GM18873 (cell line): ENCODE measurements around the gene GALK1.
"Not testable (repeated sequence)": the region's sequence is repeated elsewhere in the genome, so short reads cannot be mapped to it uniquely, and the experiment has no call there.

Source experiments
- ATAC-seq: cut with Tn5 transposase; IDR thresholded peaks from one replicate; pipeline ENCODE4 v1.9.1; 2021; ENCODE audit warnings: mild to moderate bottlenecking, moderate library complexity, moderate number of reproducible peaks; ENCODE audit not compliant: unreplicated experiment, low FRiP score

The GALK1 gene

GRCh38 chr17:75764711-75765421, at the start of gene GALK1:
GALK1 (minus strand) TSS chr17:75765192; CDS start chr17:75765136, 56 bp downstream.
- no peak for ATAC-seq

GRCh38 chr17:75814021-75814395, 49.0 kb upstream of the GALK1 start:
- ATAC-seq, result no peak

- ATAC-seq, result no peak
Measured at GRCh38 chr17:75813081-75814020, 48.4 kb upstream of the GALK1 start.

GRCh38 chr17:75812096-75813013, 47.4 kb upstream of the GALK1 start:
- no peak for ATAC-seq

- no peak for ATAC-seq
Measured at GRCh38 chr17:75811174-75811573, 46.2 kb upstream of the GALK1 start.

- not testable (repeated sequence) for ATAC-seq
Measured at GRCh38 chr17:75810756-75811155, 45.8 kb upstream of the GALK1 start.

GRCh38 chr17:75810216-75810615, 45.2 kb upstream of the GALK1 start:
- no peak for ATAC-seq

GRCh38 chr17:75809631-75810111, 44.7 kb upstream of the GALK1 start:
- no peak for ATAC-seq

GRCh38 chr17:75808905-75809621, 44.1 kb upstream of the GALK1 start:
- ATAC-seq, result no peak

- ATAC-seq, result no peak
Measured at GRCh38 chr17:75808549-75808904, 43.5 kb upstream of the GALK1 start.

- ATAC-seq, result no peak
Measured at GRCh38 chr17:75807861-75808260, 42.9 kb upstream of the GALK1 start.

- no peak for ATAC-seq
Measured at GRCh38 chr17:75806822-75807500, 42.0 kb upstream of the GALK1 start.

GRCh38 chr17:75803883-75804282, 38.9 kb upstream of the GALK1 start:
- no peak for ATAC-seq

- no peak for ATAC-seq
Measured at GRCh38 chr17:75799402-75799801, 34.4 kb upstream of the GALK1 start.

GRCh38 chr17:75795820-75796607, 31.0 kb upstream of the GALK1 start:
- no peak for ATAC-seq

GRCh38 chr17:75793460-75793859, 28.5 kb upstream of the GALK1 start:
- ATAC-seq, result no peak

- ATAC-seq, result no peak
Measured at GRCh38 chr17:75791254-75791653, 26.3 kb upstream of the GALK1 start.
